Mesothelial cell of epicardium (in vitro differentiated cells): ENCODE data around the gene SERAC1. TPM values are rescaled to one million over a fixed set of nuclear protein-coding genes. Genes with fewer than 3 reads are reported as not detected.
"Not testable (repeated sequence)": the region's sequence is repeated elsewhere in the genome, so short reads cannot be mapped to it uniquely, and the experiment has no call there.

ENCODE experiments used
- DNase-seq, 2 experiments: peaks; one replicate each; pipeline ENCODE4 v3.0.0; 2021; ENCODE audit warnings: low spot score in 2 of 2; ENCODE audit not compliant: unreplicated experiment in 2 of 2
- H3K27ac Mint-ChIP-seq: 2 replicates; pipeline ENCODE4 v1.8.0; 2021; ENCODE audit warnings: mixed read lengths
- H3K27me3 Mint-ChIP-seq: 2 replicates; pipeline ENCODE4 v1.8.0; 2021; ENCODE audit warnings: low read depth, mixed read lengths
- H3K36me3 Mint-ChIP-seq: 2 replicates; pipeline ENCODE4 v1.8.0; 2021; ENCODE audit warnings: mixed read lengths
- H3K4me1 Mint-ChIP-seq: 2 replicates; pipeline ENCODE4 v1.8.0; 2021; ENCODE audit warnings: mixed read lengths
- H3K4me3 Mint-ChIP-seq: 2 replicates; pipeline ENCODE4 v1.8.0; 2021; ENCODE audit warnings: mild to moderate bottlenecking, moderate library complexity, mixed read lengths
- H3K9me3 Mint-ChIP-seq: 2 replicates; pipeline ENCODE4 v1.8.0; 2021; ENCODE audit warnings: mixed read lengths
- CTCF ChIP-seq: fragments of 200-600 bp; sonication (generic); IDR thresholded peaks from one replicate; pipeline ENCODE4 v1.5.0; 2021; ENCODE audit warnings: antibody characterized with exemption; ENCODE audit not compliant: unreplicated experiment
- total RNA-seq: library from RNA; stranded (reverse); gene quantifications from 3 replicates; pipeline ENCODE4 v1.2.1, GENCODE V29; 2021

The SERAC1 gene
- total RNA-seq, 1 donor from 2014 or later, result 9.8 TPM

GRCh38 chr6:158191761-158192160 is 23.7 kb upstream of the SERAC1 start:
- Mint-ChIP-seq H3K27ac (no peak overlapping the region), H3K9me3 (peaks cover under 1% of the 10 kb centered on the region), H3K4me1 (peaks cover 11% of the 10 kb centered on the region), H3K27me3 (no peaks in the 10 kb centered on the region), H3K4me3 (no peak overlapping the region), H3K36me3 (peaks cover 31% of the 10 kb centered on the region)
- DNase-seq, result no peak
- TF ChIP-seq CTCF, result no peak

GRCh38 chr6:158191032-158191431 is 23.0 kb upstream of the SERAC1 start:
- no peak overlapping the region for H3K4me3 Mint-ChIP-seq

GRCh38 chr6:158188591-158188990 is 20.5 kb upstream of the SERAC1 start:
- H3K27ac Mint-ChIP-seq, result no peak overlapping the region
- no peak for TF ChIP-seq CTCF
- DNase-seq, result no peak
- H3K9me3 Mint-ChIP-seq, result peaks cover 3% of the 10 kb centered on the region
- no peaks in the 10 kb centered on the region for H3K4me1 Mint-ChIP-seq
- H3K36me3 Mint-ChIP-seq, result peaks cover 34% of the 10 kb centered on the region
- H3K4me3 Mint-ChIP-seq, result no peak overlapping the region
- H3K27me3 Mint-ChIP-seq, result no peaks in the 10 kb centered on the region

More at GRCh38 chr6:158191032-158191431, 23.0 kb upstream of the SERAC1 start:
- DNase-seq, result no peak
- no peak overlapping the region for H3K27ac Mint-ChIP-seq
- no peak for TF ChIP-seq CTCF
- no peaks in the 10 kb centered on the region for H3K27me3 Mint-ChIP-seq
- H3K4me1 Mint-ChIP-seq, result peaks cover 11% of the 10 kb centered on the region
- H3K9me3 Mint-ChIP-seq, result peaks cover 3% of the 10 kb centered on the region
- H3K36me3 Mint-ChIP-seq, result peaks cover 32% of the 10 kb centered on the region

- Mint-ChIP-seq H3K27ac (no peak overlapping the region), H3K4me1 (no peaks in the 10 kb centered on the region), H3K27me3 (no peaks in the 10 kb centered on the region), H3K4me3 (no peak overlapping the region), H3K9me3 (peaks cover 19% of the 10 kb centered on the region), H3K36me3 (peaks cover 45% of the 10 kb centered on the region)
- DNase-seq, result no peak
- no peak for TF ChIP-seq CTCF
These were observed 17.8 kb upstream of the SERAC1 start for GRCh38 chr6:158185729-158186456.

GRCh38 chr6:158184608-158185007 is 16.5 kb upstream of the SERAC1 start:
- DNase-seq, result no peak
- no peak overlapping the region for H3K4me3 Mint-ChIP-seq

GRCh38 chr6:158183174-158183972 is 15.3 kb upstream of the SERAC1 start:
- H3K27me3 Mint-ChIP-seq, H3K4me1 Mint-ChIP-seq, DNase-seq, H3K27ac Mint-ChIP-seq, H3K4me3 Mint-ChIP-seq: not testable (repeated sequence)
- Mint-ChIP-seq H3K9me3 (peaks cover 44% of the 10 kb centered on the region), H3K36me3 (peaks cover 71% of the 10 kb centered on the region)

More at GRCh38 chr6:158184608-158185007, 16.5 kb upstream of the SERAC1 start:
- peaks cover 31% of the 10 kb centered on the region for H3K9me3 Mint-ChIP-seq
- TF ChIP-seq CTCF, result no peak
- H3K27ac Mint-ChIP-seq, result no peak overlapping the region
- H3K4me1 Mint-ChIP-seq, result no peaks in the 10 kb centered on the region
- no peaks in the 10 kb centered on the region for H3K27me3 Mint-ChIP-seq
- H3K36me3 Mint-ChIP-seq, result peaks cover 58% of the 10 kb centered on the region

- Mint-ChIP-seq H3K9me3 (peaks cover 48% of the 10 kb centered on the region), H3K36me3 (peaks cover 62% of the 10 kb centered on the region)
- H3K4me3 Mint-ChIP-seq, H3K4me1 Mint-ChIP-seq, H3K27me3 Mint-ChIP-seq, H3K27ac Mint-ChIP-seq, DNase-seq: not testable (repeated sequence)
These were observed 9.7 kb upstream of the SERAC1 start for GRCh38 chr6:158177712-158178111.
